ENCODE measurements around the gene HGF.

HGF gene

GRCh38 chr7:81719865-81720264, 50.0 kb downstream of the HGF start:
- Mint-ChIP-seq H3K27ac (no peak overlapping the region), H3K36me3 (no peaks in the 10 kb centered on the region), H3K4me3 (no peak overlapping the region), H3K4me1 (no peaks in the 10 kb centered on the region), H3K27me3 (no peaks in the 10 kb centered on the region), H3K9me3 (no peaks in the 10 kb centered on the region)
- no peak for ATAC-seq (replicated peaks)
- no peak for DNase-seq

- no peak overlapping the region for H3K27ac Mint-ChIP-seq
- ATAC-seq (replicated peaks) (no peak), DNase-seq (no peak)
- no peak overlapping the region for H3K4me3 Mint-ChIP-seq
- no peaks in the 10 kb centered on the region for H3K4me1 Mint-ChIP-seq
- no peaks in the 10 kb centered on the region for H3K9me3 Mint-ChIP-seq
- H3K36me3 Mint-ChIP-seq: no peaks in the 10 kb centered on the region
- H3K27me3 Mint-ChIP-seq: no peaks in the 10 kb centered on the region
Measured at GRCh38 chr7:81715984-81716588, 53.8 kb downstream of the HGF start.

GRCh38 chr7:81714306-81714705, 55.5 kb downstream of the HGF start:
- H3K27ac Mint-ChIP-seq: no peak overlapping the region
- no peak overlapping the region for H3K4me3 Mint-ChIP-seq
- DNase-seq (no peak), ATAC-seq (replicated peaks) (no peak)
- no peaks in the 10 kb centered on the region for H3K9me3 Mint-ChIP-seq
- H3K36me3 Mint-ChIP-seq: no peaks in the 10 kb centered on the region
- no peaks in the 10 kb centered on the region for H3K27me3 Mint-ChIP-seq
- no peaks in the 10 kb centered on the region for H3K4me1 Mint-ChIP-seq

GRCh38 chr7:81710751-81711150, 59.1 kb downstream of the HGF start:
- no peak overlapping the region for H3K27ac Mint-ChIP-seq
- H3K9me3 Mint-ChIP-seq: no peaks in the 10 kb centered on the region
- ATAC-seq (replicated peaks) (no peak), DNase-seq (no peak)
- H3K4me3 Mint-ChIP-seq: no peak overlapping the region
- H3K4me1 Mint-ChIP-seq: no peaks in the 10 kb centered on the region
- no peaks in the 10 kb centered on the region for H3K27me3 Mint-ChIP-seq
- no peaks in the 10 kb centered on the region for H3K36me3 Mint-ChIP-seq

GRCh38 chr7:81709836-81710235, 60.0 kb downstream of the HGF start:
- DNase-seq: no peak
- Mint-ChIP-seq H3K9me3 (no peaks in the 10 kb centered on the region), H3K4me1 (no peaks in the 10 kb centered on the region), H3K27ac (no peak overlapping the region), H3K27me3 (no peaks in the 10 kb centered on the region), H3K36me3 (no peaks in the 10 kb centered on the region), H3K4me3 (no peak overlapping the region)
- ATAC-seq (replicated peaks): no peak

GRCh38 chr7:81707966-81708365, 61.9 kb downstream of the HGF start:
- ATAC-seq (replicated peaks) (no peak), DNase-seq (no peak)
- H3K27me3 Mint-ChIP-seq: no peaks in the 10 kb centered on the region
- no peaks in the 10 kb centered on the region for H3K36me3 Mint-ChIP-seq
- H3K27ac Mint-ChIP-seq: no peak overlapping the region
- no peaks in the 10 kb centered on the region for H3K9me3 Mint-ChIP-seq
- no peaks in the 10 kb centered on the region for H3K4me1 Mint-ChIP-seq
- no peak overlapping the region for H3K4me3 Mint-ChIP-seq

GRCh38 chr7:81707196-81707595, 62.7 kb downstream of the HGF start:
- H3K27me3 Mint-ChIP-seq: no peaks in the 10 kb centered on the region

GRCh38 chr7:81705206-81705605, 64.6 kb downstream of the HGF start:
- Mint-ChIP-seq H3K36me3 (no peaks in the 10 kb centered on the region), H3K27me3 (no peaks in the 10 kb centered on the region), H3K9me3 (no peaks in the 10 kb centered on the region), H3K4me1 (no peaks in the 10 kb centered on the region), H3K27ac (no peak overlapping the region), H3K4me3 (no peak overlapping the region)
- ATAC-seq (replicated peaks) (no peak), DNase-seq (no peak)

More at GRCh38 chr7:81707196-81707595, 62.7 kb downstream of the HGF start:
- ATAC-seq (replicated peaks): no peak
- Mint-ChIP-seq H3K4me1 (no peaks in the 10 kb centered on the region), H3K36me3 (no peaks in the 10 kb centered on the region), H3K9me3 (no peaks in the 10 kb centered on the region), H3K27ac (no peak overlapping the region), H3K4me3 (no peak overlapping the region)
- DNase-seq: no peak

DNA sequence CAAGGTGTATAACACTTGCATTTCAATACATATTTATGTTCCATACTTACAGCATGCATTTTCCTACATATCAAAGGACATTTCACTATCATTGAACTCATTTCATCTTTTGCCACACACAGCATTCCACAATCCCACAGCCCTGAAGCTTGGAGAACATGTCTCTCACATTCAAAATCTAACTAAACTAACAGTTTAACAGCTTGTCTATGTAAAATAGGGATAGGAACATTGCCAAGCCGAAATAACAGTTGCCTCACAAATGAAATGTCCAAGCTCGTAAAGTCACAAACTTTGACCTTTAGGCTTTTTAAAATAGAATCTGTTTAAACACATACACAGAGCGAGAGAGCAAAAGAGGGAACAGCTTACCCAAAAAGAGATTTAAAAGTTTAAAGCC, 65.3 kb downstream of the HGF start:
- H3K4me1 Mint-ChIP-seq: no peaks in the 10 kb centered on the region

DNA sequence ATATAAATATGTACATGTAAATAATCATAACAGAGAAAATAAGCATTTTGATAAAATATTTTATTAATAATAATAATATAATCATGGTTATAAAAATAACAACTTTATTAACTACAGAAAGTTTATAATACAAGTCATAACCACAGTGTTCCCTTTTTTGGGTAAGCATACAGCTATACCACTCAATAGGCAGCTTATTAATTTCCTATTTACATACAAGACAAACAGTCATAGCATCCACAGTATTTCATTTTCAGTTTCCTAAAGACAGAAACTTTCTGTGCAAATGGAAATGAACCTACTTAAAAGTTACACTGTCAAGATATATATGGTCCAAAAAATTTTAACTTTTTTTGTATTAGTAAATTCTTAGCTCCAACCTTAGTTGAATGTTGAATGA, 70.9 kb downstream of the HGF start:
- no peak for DNase-seq
- no peaks in the 10 kb centered on the region for H3K4me1 Mint-ChIP-seq
- no peak for ATAC-seq (replicated peaks)
- no peaks in the 10 kb centered on the region for H3K27me3 Mint-ChIP-seq
- no peaks in the 10 kb centered on the region for H3K36me3 Mint-ChIP-seq
- no peak overlapping the region for H3K4me3 Mint-ChIP-seq
- no peak overlapping the region for H3K27ac Mint-ChIP-seq
- H3K9me3 Mint-ChIP-seq: no peaks in the 10 kb centered on the region

More for the DNA sequence above, 65.3 kb downstream of the HGF start:
- H3K27me3 Mint-ChIP-seq: no peaks in the 10 kb centered on the region
- no peaks in the 10 kb centered on the region for H3K36me3 Mint-ChIP-seq
- no peaks in the 10 kb centered on the region for H3K9me3 Mint-ChIP-seq
- no peak overlapping the region for H3K4me3 Mint-ChIP-seq
- H3K27ac Mint-ChIP-seq: no peak overlapping the region
- ATAC-seq (replicated peaks): no peak
- DNase-seq: no peak

GRCh38 chr7:81694711-81695110, 75.1 kb downstream of the HGF start:
- no peaks in the 10 kb centered on the region for H3K36me3 Mint-ChIP-seq
- DNase-seq: no peak
- H3K9me3 Mint-ChIP-seq: peaks cover 0 to 4% of the 10 kb centered on the region in 2 donors
- no peak for ATAC-seq (replicated peaks)
- H3K27ac Mint-ChIP-seq: no peak overlapping the region
- H3K4me3 Mint-ChIP-seq: no peak overlapping the region
- H3K4me1 Mint-ChIP-seq: no peaks in the 10 kb centered on the region
- H3K27me3 Mint-ChIP-seq: no peaks in the 10 kb centered on the region

GRCh38 chr7:81693894-81694293, 76.0 kb downstream of the HGF start:
- no peak for ATAC-seq (replicated peaks)
- no peaks in the 10 kb centered on the region for H3K36me3 Mint-ChIP-seq
- no peak overlapping the region for H3K4me3 Mint-ChIP-seq
- no peaks in the 10 kb centered on the region for H3K4me1 Mint-ChIP-seq
- peaks cover under 1 to 4% of the 10 kb centered on the region in 2 donors for H3K9me3 Mint-ChIP-seq
- no peak overlapping the region for H3K27ac Mint-ChIP-seq
- no peak for DNase-seq
- H3K27me3 Mint-ChIP-seq: no peaks in the 10 kb centered on the region

DNA sequence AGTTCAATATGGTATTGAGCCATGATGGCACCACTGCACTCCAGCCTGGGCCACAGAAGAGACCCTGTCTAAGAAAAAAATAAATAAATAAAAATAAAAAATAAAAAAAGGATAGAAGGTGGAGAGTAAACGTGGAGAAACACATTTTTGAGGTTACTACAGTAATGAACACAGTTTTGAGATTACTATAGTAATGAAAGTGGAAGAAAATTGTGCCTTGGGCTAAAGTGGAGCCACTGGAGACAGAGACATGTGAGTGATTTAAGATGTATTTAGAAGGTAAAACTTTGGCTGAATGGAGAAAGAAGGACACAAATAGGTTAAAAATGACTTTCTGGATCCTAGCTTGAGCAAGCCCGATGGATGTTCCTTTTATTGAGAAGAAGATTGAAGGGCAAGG, 76.8 kb downstream of the HGF start:
- ATAC-seq (replicated peaks) (no peak), DNase-seq (no peak)
- H3K4me3 Mint-ChIP-seq: no peak overlapping the region
- H3K27me3 Mint-ChIP-seq: no peaks in the 10 kb centered on the region
- no peak overlapping the region for H3K27ac Mint-ChIP-seq
- no peaks in the 10 kb centered on the region for H3K4me1 Mint-ChIP-seq
- no peaks in the 10 kb centered on the region for H3K36me3 Mint-ChIP-seq
- H3K9me3 Mint-ChIP-seq: peaks cover 2 to 4% of the 10 kb centered on the region in 2 donors

DNA sequence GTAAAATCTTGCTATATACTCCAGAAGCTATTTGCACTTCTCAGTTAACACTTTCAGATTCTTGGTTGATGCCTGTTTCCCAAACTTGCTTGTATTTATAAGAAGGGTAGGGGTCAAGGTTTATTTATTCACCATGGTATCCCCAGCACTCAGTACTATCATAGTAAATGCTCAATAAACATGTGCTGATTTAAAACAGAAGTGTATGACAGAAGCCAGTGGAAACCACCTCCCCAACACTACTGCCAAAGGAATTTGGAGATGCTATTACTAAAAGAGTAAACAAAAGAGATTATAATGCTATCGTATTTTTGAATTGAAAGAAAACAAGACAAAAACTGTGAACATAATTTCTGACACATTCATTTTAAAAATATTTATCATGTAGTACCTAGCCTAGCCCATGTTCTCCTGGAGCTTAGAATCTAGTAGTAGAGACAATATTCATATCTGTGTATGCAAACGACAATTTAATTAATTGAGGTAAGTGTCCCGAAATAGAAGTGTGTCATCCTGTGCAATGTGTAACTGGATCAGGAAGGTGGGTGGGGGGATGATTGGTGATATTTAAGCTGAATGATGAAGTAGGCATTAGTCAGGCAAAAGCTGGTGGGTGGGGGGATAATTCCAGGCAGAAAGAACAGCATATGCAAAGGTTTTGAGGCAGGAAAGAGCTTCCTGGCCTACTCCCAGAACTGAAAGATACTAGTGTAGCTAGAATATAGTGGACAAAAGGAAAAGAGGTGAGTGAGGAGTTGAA, 77.5 kb downstream of the HGF start:
- Mint-ChIP-seq H3K4me1 (no peaks in the 10 kb centered on the region), H3K9me3 (peaks cover 2 to 4% of the 10 kb centered on the region in 2 donors), H3K27me3 (no peaks in the 10 kb centered on the region), H3K27ac (no peak overlapping the region), H3K4me3 (no peak overlapping the region), H3K36me3 (no peaks in the 10 kb centered on the region)
- DNase-seq (no peak), ATAC-seq (replicated peaks) (peak in 1 of 2 donors; percentile 43)

DNA sequence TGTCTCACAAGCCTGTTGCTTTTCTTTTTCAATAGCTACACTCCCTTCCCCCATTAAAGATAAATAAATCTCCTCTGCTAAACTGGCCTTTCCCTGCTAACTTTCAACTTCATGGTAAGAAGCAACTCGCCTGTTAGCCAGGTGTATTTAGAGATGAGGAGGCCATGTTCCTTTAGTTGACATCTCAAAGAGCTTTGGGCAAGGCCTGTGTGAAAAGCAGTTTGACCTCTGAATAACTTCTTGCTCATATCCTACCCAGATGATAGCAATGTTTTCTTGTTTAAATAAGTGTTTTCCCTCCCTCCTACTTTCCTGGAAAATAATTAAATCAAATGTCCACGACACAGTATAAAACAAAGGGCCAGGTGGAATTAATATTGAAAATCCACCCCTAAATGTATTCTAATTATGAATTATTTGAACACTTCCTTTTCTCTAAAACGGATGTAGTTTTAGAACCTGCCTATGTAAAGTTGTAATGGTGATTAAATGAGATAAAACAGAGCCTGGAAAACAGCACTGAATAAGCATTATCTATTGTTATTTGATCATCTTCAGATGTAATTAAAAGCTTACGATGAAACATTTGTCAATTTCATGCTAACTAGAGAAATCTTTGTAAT, 78.5 kb downstream of the HGF start:
- Mint-ChIP-seq H3K9me3 (peaks cover 2 to 4% of the 10 kb centered on the region in 2 donors), H3K4me3 (no peak overlapping the region), H3K4me1 (no peaks in the 10 kb centered on the region)

More for the DNA sequence above, 78.5 kb downstream of the HGF start:
- no peak for ATAC-seq (replicated peaks)
- Mint-ChIP-seq H3K36me3 (no peaks in the 10 kb centered on the region), H3K27ac (no peak overlapping the region), H3K27me3 (no peaks in the 10 kb centered on the region)
- DNase-seq: no peak
